ENCODE data around the gene KLC4.

DNA sequence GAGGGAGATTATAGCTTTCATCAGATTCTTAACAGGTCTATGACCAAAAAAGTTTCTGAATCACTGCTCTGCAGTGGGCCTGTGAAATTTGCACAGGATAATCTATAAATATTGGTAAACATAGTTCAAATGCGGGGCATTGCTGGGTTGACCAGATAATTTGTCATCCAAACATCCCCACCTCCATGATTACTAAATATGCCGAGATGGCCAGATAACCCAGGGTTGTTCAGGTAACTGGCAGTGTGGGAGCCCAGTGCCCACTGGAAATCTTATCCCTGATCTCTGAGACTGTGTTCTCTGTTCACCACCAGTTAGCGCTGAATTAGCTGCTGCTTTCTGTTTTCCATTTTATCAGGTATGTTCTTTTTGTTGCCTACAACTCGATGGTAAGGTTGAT lies 38.1 kb downstream of the KLC4 start:
- TF ChIP-seq, protein P1, sequence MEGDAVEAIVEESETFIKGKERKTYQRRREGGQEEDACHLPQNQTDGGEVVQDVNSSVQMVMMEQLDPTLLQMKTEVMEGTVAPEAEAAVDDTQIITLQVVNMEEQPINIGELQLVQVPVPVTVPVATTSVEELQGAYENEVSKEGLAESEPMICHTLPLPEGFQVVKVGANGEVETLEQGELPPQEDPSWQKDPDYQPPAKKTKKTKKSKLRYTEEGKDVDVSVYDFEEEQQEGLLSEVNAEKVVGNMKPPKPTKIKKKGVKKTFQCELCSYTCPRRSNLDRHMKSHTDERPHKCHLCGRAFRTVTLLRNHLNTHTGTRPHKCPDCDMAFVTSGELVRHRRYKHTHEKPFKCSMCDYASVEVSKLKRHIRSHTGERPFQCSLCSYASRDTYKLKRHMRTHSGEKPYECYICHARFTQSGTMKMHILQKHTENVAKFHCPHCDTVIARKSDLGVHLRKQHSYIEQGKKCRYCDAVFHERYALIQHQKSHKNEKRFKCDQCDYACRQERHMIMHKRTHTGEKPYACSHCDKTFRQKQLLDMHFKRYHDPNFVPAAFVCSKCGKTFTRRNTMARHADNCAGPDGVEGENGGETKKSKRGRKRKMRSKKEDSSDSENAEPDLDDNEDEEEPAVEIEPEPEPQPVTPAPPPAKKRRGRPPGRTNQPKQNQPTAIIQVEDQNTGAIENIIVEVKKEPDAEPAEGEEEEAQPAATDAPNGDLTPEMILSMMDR (conservative IDR thresholded peaks at IDR 0.05; ENCODE audit: low read depth, low read length) = no peak
- no peak for TF ChIP-seq EZH2phosphoT487 (IDR thresholded peaks at IDR 0.05; ENCODE audit: borderline replicate concordance, low read length)

Data from PC-3 (cell line).